Femur (tissue), 1 donor: ENCODE measurements around the gene BLID.

Experiments used
- DNase-seq: peaks from one replicate; pipeline ENCODE4 v3.0.0-alpha.2; 2017

Gene BLID

GRCh38 chr11:122138744-122139594 is 23.0 kb upstream of the BLID start:
- DNase-seq, result no peak

DNA sequence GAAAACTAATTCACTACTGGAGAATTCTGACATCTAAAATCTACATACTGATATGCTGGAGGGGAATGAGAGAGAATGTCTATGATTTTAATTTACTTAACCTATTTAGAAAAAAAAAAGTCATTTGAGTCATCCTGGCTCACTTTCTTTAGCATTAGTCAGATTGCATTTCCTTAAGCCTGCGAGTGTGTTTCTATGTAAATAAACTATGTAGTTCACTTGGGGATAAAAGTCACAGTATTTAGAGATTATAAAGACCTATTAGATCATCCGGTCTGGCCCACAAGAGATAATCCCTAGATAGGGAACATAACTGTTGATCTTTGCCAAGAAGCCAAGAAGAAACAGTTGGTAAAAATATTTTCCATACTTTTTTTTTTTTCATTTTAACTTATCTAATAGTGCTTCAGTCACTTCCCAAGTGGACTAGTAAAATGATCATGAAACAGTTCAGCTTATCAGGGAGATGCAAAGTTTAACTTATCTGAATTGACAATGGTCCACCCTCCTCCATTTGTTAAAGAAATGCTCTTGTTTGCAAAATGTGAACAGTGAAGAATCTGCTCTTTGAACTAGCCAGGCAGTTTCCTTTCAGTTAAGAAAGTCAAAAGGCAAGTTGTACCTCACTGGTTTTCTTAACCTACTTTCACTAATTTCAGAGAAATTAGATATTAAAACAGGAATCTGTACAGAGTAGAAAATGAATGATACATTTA is 21.2 kb upstream of the BLID start:
- DNase-seq, result no peak

GRCh38 chr11:122131126-122131525 is 15.1 kb upstream of the BLID start:
- no peak for DNase-seq

- no peak for DNase-seq
Measured at GRCh38 chr11:122128146-122128545, 12.1 kb upstream of the BLID start.

DNA sequence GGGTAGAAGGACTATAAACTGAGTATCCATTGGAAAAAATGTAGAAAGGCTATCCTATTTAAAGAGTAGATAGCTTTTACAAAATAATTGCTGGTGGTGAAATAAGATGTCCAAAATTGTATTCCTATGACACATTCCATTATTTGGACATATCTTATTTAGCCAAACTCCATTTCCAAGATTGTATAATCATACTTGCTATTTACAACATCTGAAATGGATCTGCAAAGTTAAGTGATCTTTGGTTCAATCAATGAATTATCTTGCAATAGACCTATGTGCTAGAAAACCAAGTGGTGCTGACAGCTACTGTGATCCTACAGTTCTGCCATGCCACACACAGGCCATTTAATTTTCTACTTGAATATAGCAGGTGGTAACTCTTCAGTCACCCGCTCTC is 11.0 kb upstream of the BLID start:
- no peak for DNase-seq

- DNase-seq, result no peak
Measured at GRCh38 chr11:122126024-122126688, 10.1 kb upstream of the BLID start.

DNA sequence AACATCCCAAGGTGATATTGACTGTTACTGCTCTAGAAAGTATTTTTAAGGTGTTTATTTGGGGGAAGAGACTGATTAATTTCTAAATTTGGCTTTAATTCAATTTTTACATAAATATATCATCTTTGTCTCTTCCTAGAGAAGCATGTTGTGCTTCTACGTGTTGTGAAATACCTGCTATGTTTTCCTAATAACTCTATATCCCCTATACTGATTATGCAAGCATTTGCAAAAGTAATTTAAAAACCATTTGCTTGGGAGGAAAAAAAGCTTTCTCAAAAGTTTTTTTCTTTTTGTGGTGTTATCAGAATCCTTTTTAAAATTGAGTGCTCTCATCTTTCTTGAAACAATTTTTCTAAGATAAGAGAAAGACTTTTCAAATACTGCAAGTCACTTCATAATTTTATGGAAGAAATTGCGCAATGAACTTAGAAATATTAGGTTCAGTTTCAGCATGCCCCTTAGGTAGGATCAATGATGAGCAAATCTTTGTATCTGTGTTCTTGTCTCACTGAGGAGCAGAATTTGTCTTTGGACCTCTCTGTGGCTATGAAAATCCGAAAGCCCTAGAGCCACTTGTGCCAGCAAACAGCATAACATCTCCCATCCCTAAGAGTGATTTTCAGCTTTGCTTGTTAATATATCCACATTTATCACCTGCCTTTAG is 7.4 kb upstream of the BLID start:
- DNase-seq, result no peak

DNA sequence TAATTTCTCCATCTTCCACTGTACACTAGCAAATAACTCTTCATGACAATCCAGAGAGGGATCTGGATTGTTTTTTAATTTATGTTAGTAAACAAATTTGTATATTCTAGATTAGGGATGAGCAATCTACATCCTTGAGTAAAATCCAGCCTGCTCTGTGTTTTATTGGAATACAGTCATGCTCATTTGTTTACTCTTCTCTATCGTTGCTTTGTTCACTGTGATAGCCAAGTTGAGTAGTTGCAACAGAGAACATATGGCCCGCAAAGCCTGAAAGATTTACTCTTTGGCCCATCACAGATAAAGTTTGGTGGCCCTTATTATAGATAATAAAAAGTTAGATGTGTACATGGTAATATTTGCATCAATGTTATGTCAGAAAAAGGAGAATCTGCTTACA is 6.2 kb upstream of the BLID start:
- no peak for DNase-seq

GRCh38 chr11:122120096-122120495 is 4.1 kb upstream of the BLID start:
- DNase-seq, result no peak

- DNase-seq, result no peak
Measured at GRCh38 chr11:122116591-122116990, 576 bp upstream of the BLID start.

DNA sequence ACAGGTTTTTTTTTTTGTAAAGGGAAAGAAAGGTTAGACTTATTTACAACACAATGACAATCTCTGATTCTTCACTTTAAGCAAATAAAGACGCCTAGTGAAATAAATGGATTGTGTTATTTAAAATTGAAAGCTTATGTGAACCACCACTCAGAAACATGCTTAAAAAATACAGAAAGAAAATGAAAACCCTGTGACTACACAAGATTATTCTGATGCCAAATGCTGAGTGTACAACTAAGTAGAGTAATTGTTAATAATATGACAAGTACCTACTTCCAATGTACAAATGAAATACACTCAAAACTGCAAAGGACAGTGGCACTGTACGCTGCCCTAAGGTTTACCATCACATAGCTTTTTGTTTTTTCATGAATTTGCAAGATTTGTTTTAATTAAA is 1.0 kb downstream of the BLID start:
- DNase-seq, result no peak

DNA sequence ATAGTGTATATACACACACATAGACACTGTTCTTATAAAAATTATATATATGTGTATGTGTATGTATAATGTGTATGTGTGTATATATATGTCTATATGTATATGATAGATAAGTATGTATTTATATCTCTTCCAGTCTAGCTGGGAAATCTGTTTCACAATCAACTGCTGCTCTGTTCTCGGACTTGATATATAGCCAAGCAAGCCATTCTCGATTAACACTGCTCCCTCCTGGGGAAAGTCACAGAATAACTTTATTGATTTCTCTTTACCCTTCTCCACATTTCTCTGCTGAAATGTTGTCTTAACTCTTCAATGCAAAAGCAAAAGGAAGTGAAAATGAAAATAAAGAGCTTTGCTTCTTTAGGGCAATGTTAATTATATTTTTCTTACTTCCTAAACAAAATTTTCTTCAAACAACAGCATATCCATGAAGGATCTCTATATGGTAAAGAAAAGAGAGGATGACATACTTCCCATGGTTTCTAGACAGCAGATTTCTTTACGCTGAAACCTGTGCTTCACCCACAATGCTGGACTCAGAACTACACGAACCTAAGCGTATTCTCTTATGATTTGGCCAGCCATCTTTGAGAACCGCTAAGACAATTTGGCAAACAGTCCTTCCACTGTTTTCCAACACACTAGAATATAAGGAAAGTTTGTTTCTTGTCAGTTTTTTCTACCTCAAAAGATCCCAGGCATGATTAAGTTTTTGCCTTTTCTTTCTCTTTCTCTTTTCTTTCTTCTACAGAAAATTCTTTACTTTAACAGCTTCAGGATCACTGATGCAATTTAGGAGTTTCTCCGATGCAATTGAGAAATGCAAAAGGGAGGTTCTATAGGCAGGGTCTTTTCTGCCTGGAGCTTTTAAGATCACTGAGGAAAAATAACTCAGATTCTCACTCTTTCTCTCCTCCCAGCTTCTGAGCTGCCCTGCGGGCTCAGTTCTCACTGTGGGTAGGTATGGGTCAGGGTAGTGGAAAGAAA is 1.9 kb downstream of the BLID start:
- no peak for DNase-seq

GRCh38 chr11:122112470-122113365 is 3.3 kb downstream of the BLID start:
- no peak for DNase-seq

- DNase-seq, result no peak
Measured at GRCh38 chr11:122109932-122110331, 6.1 kb downstream of the BLID start.

GRCh38 chr11:122108828-122109227 is 7.2 kb downstream of the BLID start:
- no peak for DNase-seq

DNA sequence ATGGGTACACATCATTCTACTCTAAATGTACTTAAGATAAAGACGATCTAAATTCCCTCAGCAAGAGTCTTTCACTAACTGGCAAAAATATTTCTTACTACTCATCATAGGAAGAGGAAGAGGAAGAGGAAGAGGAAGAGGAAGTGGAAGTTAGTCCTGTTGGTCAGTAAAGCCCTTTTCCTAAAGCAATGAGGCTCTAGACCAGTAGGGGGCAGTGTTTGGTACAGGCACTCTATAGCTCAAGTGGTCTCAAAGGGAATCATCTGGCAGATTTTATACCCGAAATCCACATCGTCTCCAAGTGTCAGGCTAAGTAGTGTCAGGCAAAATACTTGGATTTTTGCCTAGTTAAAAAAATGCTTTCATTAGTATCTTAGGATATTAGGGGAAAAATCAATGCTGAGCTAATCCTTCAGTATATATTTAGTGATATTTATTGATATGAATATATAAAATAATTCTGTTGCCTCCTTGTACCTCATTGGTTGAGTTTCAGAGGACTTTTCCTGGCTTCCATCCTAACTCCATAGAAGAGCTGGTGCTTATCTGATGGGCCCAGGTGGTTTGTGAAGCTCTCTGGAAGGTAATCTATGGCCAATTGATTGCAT is 7.7 kb downstream of the BLID start:
- DNase-seq, result no peak

- no peak for DNase-seq
Measured at GRCh38 chr11:122107566-122107965, 8.4 kb downstream of the BLID start.

GRCh38 chr11:122107045-122107444 is 9.0 kb downstream of the BLID start:
- no peak for DNase-seq

- DNase-seq, result no peak
Measured at GRCh38 chr11:122105044-122105758, 10.8 kb downstream of the BLID start.

DNA sequence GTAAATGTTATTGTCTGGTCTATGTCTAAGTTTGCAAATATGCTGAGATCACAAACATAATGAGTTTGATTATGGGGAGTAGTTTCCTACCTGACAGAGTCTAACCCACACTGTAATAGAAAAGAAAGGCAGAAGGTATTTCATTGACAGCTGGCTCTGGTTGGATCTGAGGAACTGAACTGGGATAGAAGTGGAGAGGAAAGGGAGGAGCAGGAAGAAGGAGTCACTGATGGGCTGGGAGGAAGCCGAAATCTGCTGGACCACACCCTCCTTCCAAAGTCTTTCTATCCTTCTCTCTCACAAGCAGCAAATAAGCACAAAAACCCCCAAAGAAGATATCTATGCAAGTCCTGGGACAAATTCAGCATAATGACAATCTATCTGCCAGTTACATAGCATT is 11.7 kb downstream of the BLID start:
- DNase-seq, result no peak
